ENCODE results near the gene CD19. TPM values are rescaled to one million over a fixed set of nuclear protein-coding genes. Genes with fewer than 3 reads are reported as not detected.

CD19 gene
- total and polyA plus RNA-seq, 2 of the 8 experiments (the other 6 are each of a cell fraction or from before 2014, with no cell fraction given), result 0.57 to 0.65 TPM

GRCh38 chr16:28902909-28903308 lies 28.9 kb upstream of the CD19 start (continued):
- no peak for TF ChIP-seq HDAC2 (IDR thresholded peaks at IDR 0.05; ENCODE audit: borderline replicate concordance in 1 of 2, low read depth in 2 of 2, low read length in 2 of 2)

All from H1 (cell line).